Activated naive CD8-positive, alpha-beta T cell treated with anti-CD3 and anti-CD28 coated beads, Interleukin-2, amount 10 ng/mL, durations not matched to agents 7 days and 5 days (primary cell): Measurements from ENCODE around the gene AKIRIN2. TPM values are rescaled to one million over a fixed set of nuclear protein-coding genes. Genes with fewer than 3 reads are reported as not detected.
"Not testable (repeated sequence)": the region's sequence is repeated elsewhere in the genome, so short reads cannot be mapped to it uniquely, and the experiment has no call there.

ENCODE experiments used
- ATAC-seq: fragments of 150-1000 bp; cut with Tn5 transposase; one replicate; pipeline ENCODE4 v1.10.0; 2021; ENCODE audit warnings: low read depth, moderate library complexity
- POLR2A ChIA-PET: fragments of 350-600 bp; sonication (Branson Sonifier 250); formaldehyde crosslinking; loops from one replicate; lab custom pipeline; 2021; ENCODE audit warnings: antibody characterized with exemption; lab: Charles Lee
- DNase-seq: peaks from one replicate; pipeline ENCODE4 v3.0.0; 2021
- H3K27ac Mint-ChIP-seq: one replicate; pipeline ENCODE4 v1.8.0; 2022; ENCODE audit warnings: mild to moderate bottlenecking, mixed read lengths
- H3K27me3 Mint-ChIP-seq: one replicate; pipeline ENCODE4 v1.8.0; 2022; ENCODE audit warnings: mild to moderate bottlenecking, moderate library complexity, mixed read lengths
- H3K36me3 Mint-ChIP-seq: one replicate; pipeline ENCODE4 v1.8.0; 2021; ENCODE audit warnings: mild to moderate bottlenecking, mixed read lengths
- H3K4me1 Mint-ChIP-seq: one replicate; pipeline ENCODE4 v1.8.0; 2021; ENCODE audit warnings: mixed read lengths
- H3K4me3 Mint-ChIP-seq: one replicate; pipeline ENCODE4 v1.8.0; 2022; ENCODE audit warnings: mild to moderate bottlenecking, moderate library complexity, mixed read lengths
- H3K9me3 Mint-ChIP-seq: one replicate; pipeline ENCODE4 v1.8.0; 2021; ENCODE audit warnings: mixed read lengths
- total RNA-seq, 2 experiments: library from RNA; stranded (reverse); gene quantifications; one replicate each; pipeline ENCODE4 v1.2.3, GENCODE V29; 2021

The AKIRIN2 gene
- total RNA-seq, 2 experiments from 2014 or later = 45.3 to 51.8 TPM

DNA sequence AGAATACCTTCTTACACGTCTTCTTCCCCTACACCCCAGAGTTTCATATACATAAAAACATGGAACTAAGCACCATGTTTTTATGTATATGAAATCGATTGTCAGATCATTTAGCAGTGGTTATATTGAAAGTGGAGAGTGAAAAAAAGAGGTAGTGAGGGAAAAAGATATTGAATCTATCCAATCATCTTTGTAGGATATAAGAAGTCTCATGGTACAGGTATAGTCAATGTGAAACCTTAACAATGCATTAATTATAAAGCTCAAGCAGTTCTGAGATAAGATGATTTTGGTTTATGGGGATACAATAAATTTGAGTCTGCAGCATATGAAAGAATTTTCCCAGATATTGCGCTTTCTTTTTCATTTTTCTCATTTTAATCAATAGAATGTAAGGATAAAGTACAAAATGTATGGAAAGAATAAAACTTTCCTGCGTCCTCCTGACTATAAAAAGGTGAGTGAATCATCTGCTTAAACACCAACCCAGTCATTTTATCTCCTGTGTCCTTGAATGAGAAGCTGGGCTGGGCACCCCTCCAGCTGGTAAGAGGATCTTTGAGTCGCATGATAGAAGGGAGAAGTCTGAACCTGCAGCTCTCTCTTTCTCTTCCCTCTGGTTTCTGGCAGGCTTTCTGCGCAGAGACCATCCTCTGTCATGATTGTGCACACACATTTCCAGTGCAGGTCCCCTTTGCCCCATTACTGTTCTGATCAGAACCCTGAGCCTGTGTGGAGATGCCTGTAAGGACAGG is 28.1 kb upstream of the AKIRIN2 start:
- Mint-ChIP-seq H3K27me3 (peaks cover 6% of the 10 kb centered on the region), H3K4me3 (no peak overlapping the region), H3K27ac (no peak overlapping the region), H3K4me1 (peaks cover 10% of the 10 kb centered on the region), H3K36me3 (peaks cover 3% of the 10 kb centered on the region), H3K9me3 (peaks cover 2% of the 10 kb centered on the region)
- DNase-seq (no peak), ATAC-seq (no peak)
- POLR2A ChIA-PET = no interaction called here

DNA sequence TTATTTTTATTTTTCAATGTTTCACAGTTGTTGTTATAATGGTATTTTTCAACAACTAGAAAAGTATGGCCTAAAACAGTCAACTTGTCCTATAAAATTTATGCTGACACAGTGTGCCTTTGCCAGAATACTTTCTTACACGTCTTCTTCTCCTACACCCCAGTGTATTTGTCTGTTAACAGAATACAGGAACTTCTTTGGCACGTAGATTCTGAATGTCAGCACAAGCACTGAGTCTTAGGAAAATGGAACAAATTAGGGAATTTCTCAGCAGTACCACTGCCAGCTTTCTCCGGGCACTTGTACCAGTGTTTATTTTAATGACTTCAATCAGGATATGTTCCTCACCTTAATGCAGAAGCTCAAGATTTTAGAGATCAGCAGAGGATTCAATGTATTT is 26.7 kb upstream of the AKIRIN2 start:
- DNase-seq (no peak), ATAC-seq (no peak)
- POLR2A ChIA-PET = interaction anchor here (1.1 kb wide), 1 partner anchor 27 kb away, joined by 3 read pairs; the partner anchor contains the start of gene AKIRIN2
- Mint-ChIP-seq H3K36me3 (peaks cover 3% of the 10 kb centered on the region), H3K4me1 (peaks cover 10% of the 10 kb centered on the region), H3K27ac (no peak overlapping the region), H3K27me3 (peaks cover 6% of the 10 kb centered on the region), H3K4me3 (no peak overlapping the region), H3K9me3 (peaks cover 2% of the 10 kb centered on the region)

GRCh38 chr6:87724983-87725811 is 23.2 kb upstream of the AKIRIN2 start:
- DNase-seq (no peak), ATAC-seq (no peak)
- POLR2A ChIA-PET = no interaction called here
- H3K4me1 Mint-ChIP-seq = peaks cover 14% of the 10 kb centered on the region
- H3K9me3 Mint-ChIP-seq = no peaks in the 10 kb centered on the region
- H3K27me3 Mint-ChIP-seq = no peaks in the 10 kb centered on the region
- no peak overlapping the region for H3K27ac Mint-ChIP-seq
- no peak overlapping the region for H3K4me3 Mint-ChIP-seq
- H3K36me3 Mint-ChIP-seq = peaks cover 2% of the 10 kb centered on the region

GRCh38 chr6:87723170-87724078 is 21.4 kb upstream of the AKIRIN2 start:
- POLR2A ChIA-PET = interaction anchor here (0.6 to 0.9 kb wide), 2 partner anchors 9 to 21 kb away, joined by 4 read pairs; partner anchors contain the start of gene AKIRIN2
- no peaks in the 10 kb centered on the region for H3K9me3 Mint-ChIP-seq
- H3K36me3 Mint-ChIP-seq = peaks cover 2% of the 10 kb centered on the region
- ATAC-seq = no peak
- H3K27ac Mint-ChIP-seq = no peak overlapping the region
- H3K4me1 Mint-ChIP-seq = peaks cover 16% of the 10 kb centered on the region
- H3K4me3 Mint-ChIP-seq = no peak overlapping the region
- no peak for DNase-seq
- no peaks in the 10 kb centered on the region for H3K27me3 Mint-ChIP-seq

GRCh38 chr6:87722540-87723169 is 20.6 kb upstream of the AKIRIN2 start:
- POLR2A ChIA-PET = no interaction called here
- peaks cover 17% of the 10 kb centered on the region for H3K4me1 Mint-ChIP-seq
- H3K27ac Mint-ChIP-seq = no peak overlapping the region
- peaks cover under 1% of the 10 kb centered on the region for H3K36me3 Mint-ChIP-seq
- H3K9me3 Mint-ChIP-seq = no peaks in the 10 kb centered on the region
- no peak overlapping the region for H3K4me3 Mint-ChIP-seq
- H3K27me3 Mint-ChIP-seq = no peaks in the 10 kb centered on the region
- ATAC-seq = no peak
- DNase-seq = no peak

- Mint-ChIP-seq H3K27me3 (peaks cover 2% of the 10 kb centered on the region), H3K36me3 (no peaks in the 10 kb centered on the region), H3K4me1 (peaks cover 16% of the 10 kb centered on the region), H3K4me3 (no peak overlapping the region), H3K27ac (no peak overlapping the region), H3K9me3 (no peaks in the 10 kb centered on the region)
- no peak for ATAC-seq
- DNase-seq = no peak
- POLR2A ChIA-PET = no interaction called here
These were observed 19.3 kb upstream of the AKIRIN2 start for GRCh38 chr6:87721311-87721710.

DNA sequence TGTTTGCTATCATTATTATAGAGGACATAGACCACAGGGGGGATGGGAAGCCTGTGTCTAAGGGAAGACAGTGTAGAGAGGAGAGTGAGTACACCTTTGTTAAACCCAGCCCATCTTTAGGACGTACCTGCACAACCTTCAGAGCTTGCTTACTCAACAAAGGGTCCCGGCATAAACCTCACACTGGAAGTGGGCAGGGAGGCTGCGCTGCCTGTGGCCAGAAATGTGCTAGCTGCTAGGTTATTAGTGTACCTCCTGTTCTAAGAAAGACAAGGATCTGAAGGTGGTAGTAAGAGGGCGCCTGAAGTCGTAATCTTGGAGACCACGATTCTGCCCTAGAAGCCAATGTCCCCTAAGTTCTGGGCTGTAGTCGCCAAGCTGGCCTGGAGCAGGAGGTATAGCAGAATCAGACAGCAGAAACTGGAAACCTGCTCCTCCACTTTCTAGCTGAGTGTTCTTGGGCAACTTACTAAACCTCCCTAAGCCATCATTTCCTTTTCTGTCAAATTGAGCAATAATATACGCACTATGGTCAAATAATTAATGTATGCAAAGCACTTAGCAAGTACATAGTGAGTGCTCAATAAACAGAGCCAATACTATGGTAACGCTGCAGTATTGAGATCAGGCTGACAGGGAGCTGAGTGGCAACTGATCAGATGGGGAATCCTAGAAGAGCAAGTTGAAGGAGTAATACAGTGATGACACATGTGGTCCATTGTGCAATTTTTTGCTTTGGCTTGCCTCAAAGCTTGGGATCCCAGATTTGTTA is 16.8 kb upstream of the AKIRIN2 start:
- POLR2A ChIA-PET = interaction anchor here (1.3 kb wide), 1 partner anchor 17 kb away, joined by 3 read pairs; the partner anchor contains the start of gene AKIRIN2
- Mint-ChIP-seq H3K27ac (no peak overlapping the region), H3K4me3 (no peak overlapping the region), H3K4me1 (peaks cover 27% of the 10 kb centered on the region), H3K36me3 (no peaks in the 10 kb centered on the region), H3K9me3 (no peaks in the 10 kb centered on the region), H3K27me3 (peaks cover 2% of the 10 kb centered on the region)
- DNase-seq (no peak), ATAC-seq (peak; percentile 25)

DNA sequence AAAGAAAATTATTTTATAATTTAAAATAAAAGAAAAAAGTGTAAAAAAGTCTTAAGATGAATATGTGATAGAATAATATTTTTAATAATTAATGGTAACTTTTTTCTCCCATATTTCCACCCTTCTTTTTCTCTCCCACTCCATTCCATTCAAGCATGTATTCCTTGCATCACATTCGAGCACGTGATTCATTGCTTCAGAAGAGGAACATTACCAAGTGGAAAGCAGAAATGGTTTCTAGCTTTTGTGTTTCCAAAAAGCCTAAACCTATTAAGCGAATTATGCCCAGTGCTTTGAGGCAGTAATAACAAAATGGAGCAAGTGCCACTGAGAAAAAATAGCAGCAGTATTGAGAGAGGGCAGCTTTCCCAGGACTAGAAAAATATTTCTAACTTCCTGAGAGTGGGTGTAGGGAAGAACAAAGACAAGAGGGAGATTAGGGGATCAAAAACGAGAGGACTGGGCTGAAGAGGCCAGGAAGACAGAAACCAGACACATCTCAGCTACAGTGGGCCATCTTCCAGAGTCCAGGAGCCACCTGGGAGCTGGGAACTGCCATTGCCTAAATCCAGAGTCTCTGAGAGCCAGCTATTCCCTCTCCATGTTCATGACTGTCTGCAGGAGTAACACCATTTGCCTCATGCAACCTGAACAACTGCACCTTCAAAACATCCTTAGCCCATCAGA is 15.0 kb upstream of the AKIRIN2 start:
- H3K36me3 Mint-ChIP-seq = no peaks in the 10 kb centered on the region
- H3K9me3 Mint-ChIP-seq = no peaks in the 10 kb centered on the region
- no peak overlapping the region for H3K4me3 Mint-ChIP-seq
- POLR2A ChIA-PET = interaction anchor here (1.2 kb wide), 1 partner anchor 15 kb away, joined by 4 read pairs; the partner anchor contains the start of gene AKIRIN2
- DNase-seq (no peak), ATAC-seq (no peak)
- peaks cover 14% of the 10 kb centered on the region for H3K4me1 Mint-ChIP-seq
- H3K27me3 Mint-ChIP-seq = peaks cover 2% of the 10 kb centered on the region
- no peak overlapping the region for H3K27ac Mint-ChIP-seq

DNA sequence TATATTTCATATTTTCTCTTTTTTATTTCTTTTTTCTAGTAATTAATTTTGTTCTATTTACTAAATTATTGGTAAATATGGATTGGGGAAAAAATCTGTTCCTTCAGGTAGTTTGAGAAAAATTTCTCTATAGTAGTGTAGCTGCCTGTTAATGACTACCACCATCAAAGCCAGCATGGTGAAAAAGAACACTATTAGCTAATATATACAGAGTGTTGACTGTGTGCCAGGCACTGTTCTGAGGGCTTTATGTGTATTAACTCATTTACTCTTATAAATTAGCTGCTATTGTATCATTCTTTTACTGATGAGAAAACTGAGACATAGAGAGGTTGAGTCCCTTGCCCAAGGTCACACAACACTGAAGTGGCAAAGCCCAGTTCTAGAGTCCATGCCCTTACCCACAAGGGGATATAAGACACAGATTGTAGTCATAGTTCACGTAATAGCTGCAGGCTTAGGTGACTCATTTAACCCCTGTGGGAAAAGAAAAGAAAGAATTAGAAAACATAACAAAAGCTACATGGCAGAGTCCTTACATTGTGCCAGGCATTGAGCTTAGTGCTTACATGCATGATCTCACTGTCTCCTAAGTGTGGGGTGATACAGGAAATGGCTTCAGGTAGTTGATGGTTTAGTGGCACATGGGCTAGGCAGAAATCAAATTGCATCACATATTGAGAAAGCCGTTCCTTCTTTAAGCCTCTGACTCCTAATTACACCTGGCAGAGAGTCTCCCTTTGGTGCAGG is 12.2 kb upstream of the AKIRIN2 start:
- Mint-ChIP-seq H3K4me1 (peaks cover 16% of the 10 kb centered on the region), H3K9me3 (no peaks in the 10 kb centered on the region), H3K27ac (peak overlapping the region; percentile 73), H3K4me3 (no peak overlapping the region), H3K36me3 (no peaks in the 10 kb centered on the region), H3K27me3 (peaks cover 2% of the 10 kb centered on the region)
- POLR2A ChIA-PET = interaction anchor here (1.9 kb wide), 1 partner anchor 13 kb away, joined by 17 read pairs; the partner anchor contains the start of gene AKIRIN2
- ATAC-seq (peak; percentile 88), DNase-seq (no peak)

DNA sequence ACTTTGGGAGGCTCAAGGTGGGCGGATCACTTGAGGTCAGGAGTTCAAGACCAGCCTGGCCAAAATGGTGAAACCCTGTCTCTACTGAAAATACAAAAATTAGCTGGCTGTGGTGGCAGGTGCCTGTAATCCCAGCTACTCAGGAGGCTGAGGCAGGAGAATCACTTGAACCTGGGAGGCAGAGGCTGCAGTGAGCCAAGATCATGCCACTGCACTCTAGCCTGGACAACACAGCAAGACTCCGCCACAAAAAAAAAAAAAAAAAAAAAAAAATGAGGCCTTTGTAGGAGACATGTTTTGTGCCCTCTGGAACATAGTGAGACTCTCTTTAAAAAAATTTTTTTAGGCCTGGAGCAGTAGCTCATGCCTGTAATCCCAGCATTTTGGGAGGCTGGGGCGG is 10.7 kb upstream of the AKIRIN2 start:
- H3K27ac Mint-ChIP-seq, H3K36me3 Mint-ChIP-seq, DNase-seq, H3K27me3 Mint-ChIP-seq, ATAC-seq, H3K4me3 Mint-ChIP-seq, POLR2A ChIA-PET, H3K9me3 Mint-ChIP-seq: not testable (repeated sequence)
- peaks cover 13% of the 10 kb centered on the region for H3K4me1 Mint-ChIP-seq

GRCh38 chr6:87710090-87710489 is 8.1 kb upstream of the AKIRIN2 start:
- Mint-ChIP-seq H3K4me1 (peaks cover 11% of the 10 kb centered on the region), H3K36me3 (no peaks in the 10 kb centered on the region), H3K4me3 (no peak overlapping the region), H3K9me3 (no peaks in the 10 kb centered on the region), H3K27ac (no peak overlapping the region), H3K27me3 (peaks cover 3% of the 10 kb centered on the region)
- ATAC-seq (peak; percentile 17), DNase-seq (no peak)
- POLR2A ChIA-PET = no interaction called here
